K562 (cell line): Measurements from ENCODE around the gene CSK.

Source experiments
- CHD2 ChIP-seq: IDR thresholded peaks from 2 replicates; pipeline ENCODE4 v1.6.1; 2011; ENCODE audit warnings: low read depth, low read length
- ETV6 ChIP-seq, 3 experiments: fragments of 150-350 bp in 1 of 3; sonication (generic) in 1 of 3; formaldehyde crosslinking in 1 of 3; IDR thresholded peaks; 2 replicates each; pipeline versions ENCODE4 v1.6.1 to v1.8.0; 2014 to 2022; ENCODE audit warnings: borderline replicate concordance in 2 of 3, low read depth in 2 of 3, antibody characterized with exemption in 1 of 3, low read length in 1 of 3, mild to moderate bottlenecking in 1 of 3, missing genetic modification reagents in 1 of 3
- RFX5 ChIP-seq: IDR thresholded peaks from 2 replicates; pipeline ENCODE4 v1.6.1; 2011; ENCODE audit warnings: low read depth, mild to moderate bottlenecking, improper control_type of control experiment, low read length
- SMARCC2 ChIP-seq: fragments of 450-650 bp; IDR thresholded peaks from 2 replicates; pipeline ENCODE4 v1.6.1; 2017; ENCODE audit warnings: antibody characterized with exemption, moderate library complexity, mild to moderate bottlenecking, low read depth
- SRSF7 ChIP-seq: fragments of 200-400 bp; formaldehyde crosslinking; optimal IDR thresholded peaks from 2 replicates; pipeline ENCODE3; 2017; ENCODE audit warnings: mild to moderate bottlenecking, low read depth, low read length
- SRSF9 ChIP-seq: fragments of 200-400 bp; formaldehyde crosslinking; IDR thresholded peaks from 2 replicates; pipeline ENCODE4 v1.6.1; 2017; ENCODE audit warnings: low read depth, low read length, borderline replicate concordance

DNA sequence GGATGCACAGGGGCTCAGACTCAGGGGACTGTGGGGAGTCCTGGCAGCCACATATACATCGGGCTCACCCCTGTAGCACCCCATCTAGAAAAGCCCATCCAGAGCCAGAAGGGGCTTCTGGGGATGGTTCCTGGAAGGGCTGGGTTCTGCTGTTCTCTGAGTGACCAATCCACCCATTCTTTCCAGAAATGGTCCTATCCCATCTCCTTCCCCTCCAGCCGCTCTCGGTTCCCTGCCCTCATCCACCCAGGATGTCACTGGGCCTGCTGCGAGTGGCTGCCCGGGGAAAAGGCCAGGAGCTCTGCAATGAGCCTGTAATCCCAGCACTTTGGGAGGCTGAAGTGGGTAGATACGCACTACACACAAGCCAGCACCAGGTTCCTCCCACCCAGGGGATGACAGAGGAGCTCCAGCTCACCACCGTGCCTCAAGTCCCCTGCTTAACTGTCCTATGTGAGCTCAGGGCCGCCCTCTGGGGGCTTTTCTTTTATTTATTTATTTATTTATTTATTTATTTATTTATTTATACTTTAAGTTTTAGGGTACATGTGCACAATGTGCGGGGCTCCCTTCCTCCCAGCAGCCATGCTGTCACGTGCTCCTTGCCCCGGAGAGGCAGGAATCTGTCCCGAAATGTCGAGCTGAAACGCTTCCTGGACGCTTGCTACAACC lies 13.6 kb upstream of the CSK start:
- TF ChIP-seq SMARCC2, result no peak
- TF ChIP-seq SRSF7, result no peak
- no peak for TF ChIP-seq SRSF9
- TF ChIP-seq ETV6 (IDR thresholded peaks at IDR 0.05; ENCODE audit: borderline replicate concordance in 1 of 2, low read depth in 2 of 2, low read length in 1 of 2), result no peak
- TF ChIP-seq ETV6 (CRISPR knock-in tag; IDR thresholded peaks at IDR 0.05; ENCODE audit: borderline replicate concordance), result no peak
- no peak for TF ChIP-seq CHD2
- TF ChIP-seq RFX5, result no peak
